Measurements from ENCODE around the gene CFAP58. TPM values are rescaled to one million over a fixed set of nuclear protein-coding genes. Genes with fewer than 3 reads are reported as not detected.

CFAP58 gene
- total RNA-seq, 1 experiment from 2014 or later, result 0.31 TPM

DNA sequence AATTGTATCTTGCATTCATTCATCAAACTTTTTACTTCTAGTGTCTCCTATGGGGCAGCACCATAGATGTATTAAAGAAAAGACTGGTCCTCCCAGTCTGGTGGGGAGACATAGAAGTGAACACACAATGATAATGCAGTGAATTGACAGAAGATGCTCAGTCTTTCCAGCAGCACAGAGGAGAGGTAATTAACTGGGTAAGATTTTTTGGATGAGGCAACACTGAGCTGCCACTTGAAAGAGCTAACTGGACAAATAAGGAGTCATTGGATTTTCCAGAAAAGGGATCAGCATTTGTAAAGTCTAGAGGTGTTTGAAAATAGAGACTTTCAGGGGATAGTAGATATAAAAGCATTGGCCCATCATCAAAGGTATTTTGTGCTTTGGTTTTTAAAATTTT, 8.1 kb upstream of the CFAP58 start:
- H3K4me1 ChIP-seq (replicated peaks; ENCODE audit: insufficient read depth), result peaks cover 20% of the 10 kb centered on the region
- H2AFZ ChIP-seq, result no peak overlapping the region
- intact Hi-C loops (cut with micrococcal nuclease; ENCODE audit: unreplicated experiment), result no loop called here
- ChIA-PET POLR2A (ENCODE audit: unreplicated experiment) (no interaction called here), CTCF (no interaction called here)
- no peak overlapping the region for H3K4me2 ChIP-seq
- no peaks in the 10 kb centered on the region for H3K36me3 ChIP-seq (ENCODE audit: low read depth)
- H3K9me2 ChIP-seq (ENCODE audit: insufficient read depth), result no peaks in the 10 kb centered on the region
- peaks cover 5% of the 10 kb centered on the region; the same call in 1 of the 2 replicates for H3F3A ChIP-seq (ENCODE audit: insufficient read depth, low read depth)
- H4K20me1 ChIP-seq (ENCODE audit: insufficient read depth), result no peaks in the 10 kb centered on the region
- TF ChIP-seq, protein P1, sequence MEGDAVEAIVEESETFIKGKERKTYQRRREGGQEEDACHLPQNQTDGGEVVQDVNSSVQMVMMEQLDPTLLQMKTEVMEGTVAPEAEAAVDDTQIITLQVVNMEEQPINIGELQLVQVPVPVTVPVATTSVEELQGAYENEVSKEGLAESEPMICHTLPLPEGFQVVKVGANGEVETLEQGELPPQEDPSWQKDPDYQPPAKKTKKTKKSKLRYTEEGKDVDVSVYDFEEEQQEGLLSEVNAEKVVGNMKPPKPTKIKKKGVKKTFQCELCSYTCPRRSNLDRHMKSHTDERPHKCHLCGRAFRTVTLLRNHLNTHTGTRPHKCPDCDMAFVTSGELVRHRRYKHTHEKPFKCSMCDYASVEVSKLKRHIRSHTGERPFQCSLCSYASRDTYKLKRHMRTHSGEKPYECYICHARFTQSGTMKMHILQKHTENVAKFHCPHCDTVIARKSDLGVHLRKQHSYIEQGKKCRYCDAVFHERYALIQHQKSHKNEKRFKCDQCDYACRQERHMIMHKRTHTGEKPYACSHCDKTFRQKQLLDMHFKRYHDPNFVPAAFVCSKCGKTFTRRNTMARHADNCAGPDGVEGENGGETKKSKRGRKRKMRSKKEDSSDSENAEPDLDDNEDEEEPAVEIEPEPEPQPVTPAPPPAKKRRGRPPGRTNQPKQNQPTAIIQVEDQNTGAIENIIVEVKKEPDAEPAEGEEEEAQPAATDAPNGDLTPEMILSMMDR (conservative IDR thresholded peaks at IDR 0.05), result no peak
- TF ChIP-seq EZH2 (IDR thresholded peaks at IDR 0.05; ENCODE audit: low read depth), result no peak
- H3K27me3 ChIP-seq (ENCODE audit: insufficient read depth, low read depth), result no peaks in the 10 kb centered on the region
- no peak overlapping the region for H3K4me3 ChIP-seq
- no peak overlapping the region for H3K27ac ChIP-seq
- BruUV-seq (replicated peaks), result no TSS peak
- DNase-seq, result no peak
- no peaks in the 10 kb centered on the region for H3K9me3 ChIP-seq (ENCODE audit: insufficient read depth, low read depth)
- no peaks in the 10 kb centered on the region for H3K79me2 ChIP-seq (ENCODE audit: low read depth)

DNA sequence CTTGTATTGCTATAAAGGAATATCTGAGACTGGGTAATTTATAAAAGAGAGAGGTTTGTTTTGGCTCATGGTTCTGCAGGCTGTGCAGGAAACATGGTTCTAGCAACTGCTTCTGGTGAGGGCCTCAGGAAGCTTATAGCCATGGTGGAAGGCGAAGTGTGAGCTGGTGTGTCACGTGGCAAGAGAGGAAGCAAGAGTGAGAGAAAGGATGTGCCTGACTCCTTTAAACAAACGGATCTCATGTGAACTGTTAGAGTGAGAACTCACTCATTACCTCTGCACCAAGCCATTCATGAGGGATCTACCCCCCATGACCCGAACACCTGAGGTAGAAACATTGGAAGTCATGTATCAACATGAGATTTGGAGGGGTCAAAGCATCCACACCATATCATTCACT, 7.7 kb upstream of the CFAP58 start:
- ChIA-PET CTCF (no interaction called here), POLR2A (ENCODE audit: unreplicated experiment) (no interaction called here)
- Histone ChIP-seq H3K27ac (no peak overlapping the region), H3F3A (ENCODE audit: insufficient read depth, low read depth) (peaks cover 6% of the 10 kb centered on the region; the same call in 1 of the 2 replicates), H3K4me3 (no peak overlapping the region), H3K4me2 (no peak overlapping the region), H4K20me1 (ENCODE audit: insufficient read depth) (no peaks in the 10 kb centered on the region), H3K27me3 (ENCODE audit: insufficient read depth, low read depth) (no peaks in the 10 kb centered on the region), H2AFZ (no peak overlapping the region), H3K4me1 (replicated peaks; ENCODE audit: insufficient read depth) (peaks cover 21% of the 10 kb centered on the region), H3K9me2 (ENCODE audit: insufficient read depth) (no peaks in the 10 kb centered on the region), H3K36me3 (ENCODE audit: low read depth) (no peaks in the 10 kb centered on the region), H3K79me2 (ENCODE audit: low read depth) (no peaks in the 10 kb centered on the region), H3K9me3 (ENCODE audit: insufficient read depth, low read depth) (no peaks in the 10 kb centered on the region)
- DNase-seq, result no peak
- BruUV-seq (replicated peaks), result no TSS peak
- TF ChIP-seq, protein P1 (conservative IDR thresholded peaks at IDR 0.05), result no peak
- TF ChIP-seq EZH2 (IDR thresholded peaks at IDR 0.05; ENCODE audit: low read depth), result no peak
- intact Hi-C loops (cut with micrococcal nuclease; ENCODE audit: unreplicated experiment), result no loop called here

DNA sequence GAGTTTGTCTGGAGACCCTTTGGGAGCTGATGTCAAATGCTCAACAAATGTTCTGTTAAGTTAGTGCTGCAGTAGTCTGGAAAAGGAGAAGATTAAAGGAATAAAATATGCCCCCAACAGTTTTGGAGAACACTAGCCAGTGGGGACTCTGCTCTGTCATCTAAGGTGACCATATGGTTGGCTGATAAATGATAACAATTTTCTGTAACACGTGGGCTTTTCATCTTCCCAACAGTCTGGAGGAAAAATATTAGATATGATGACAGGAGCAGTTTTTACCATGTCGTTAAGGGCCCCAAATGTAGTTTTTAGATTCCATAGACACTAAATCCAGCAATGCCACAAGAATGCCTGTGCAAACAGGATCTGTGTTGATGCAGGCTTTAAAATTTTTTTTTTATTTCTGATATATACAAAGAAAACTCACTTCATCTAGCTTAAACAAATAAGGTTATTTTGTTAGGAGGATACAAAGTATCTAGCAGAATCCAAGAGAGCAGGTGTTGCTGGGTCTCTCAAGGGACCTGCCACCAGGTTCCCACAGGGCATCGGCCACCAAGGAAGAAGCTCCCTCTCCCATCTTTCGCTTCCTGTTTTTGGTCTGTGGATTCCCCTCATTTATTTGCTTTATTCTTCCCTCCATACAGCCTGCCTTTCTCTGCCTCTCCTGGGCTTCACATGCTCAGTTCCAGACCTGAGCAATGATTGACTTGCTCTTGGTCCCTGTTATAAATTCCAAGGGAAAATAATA, 6.2 kb upstream of the CFAP58 start:
- Histone ChIP-seq H3K9me3 (ENCODE audit: insufficient read depth, low read depth) (no peaks in the 10 kb centered on the region), H3K27me3 (ENCODE audit: insufficient read depth, low read depth) (no peaks in the 10 kb centered on the region), H2AFZ (no peak overlapping the region), H3K36me3 (ENCODE audit: low read depth) (no peaks in the 10 kb centered on the region), H4K20me1 (ENCODE audit: insufficient read depth) (no peaks in the 10 kb centered on the region), H3K4me3 (no peak overlapping the region), H3K4me1 (replicated peaks; ENCODE audit: insufficient read depth) (peaks cover 30% of the 10 kb centered on the region), H3K9me2 (ENCODE audit: insufficient read depth) (no peaks in the 10 kb centered on the region), H3K79me2 (ENCODE audit: low read depth) (no peaks in the 10 kb centered on the region), H3F3A (ENCODE audit: insufficient read depth, low read depth) (peaks cover 9% of the 10 kb centered on the region; the same call in 1 of the 2 replicates), H3K4me2 (no peak overlapping the region), H3K27ac (no peak overlapping the region)
- CTCF ChIA-PET, result interaction anchor here (0.7 kb wide), 1 partner anchor 43 kb away, joined by 3 read pairs; no protein-coding TSS in a partner anchor
- BruUV-seq (replicated peaks), result no TSS peak
- intact Hi-C loops (cut with micrococcal nuclease; ENCODE audit: unreplicated experiment), result no loop called here
- no peak for DNase-seq
- TF ChIP-seq, protein P1 (conservative IDR thresholded peaks at IDR 0.05), result no peak
- no peak for TF ChIP-seq EZH2 (IDR thresholded peaks at IDR 0.05; ENCODE audit: low read depth)
- POLR2A ChIA-PET (ENCODE audit: unreplicated experiment), result interaction anchor here (0.6 kb wide), 1 partner anchor 40 kb away, joined by 3 read pairs; no protein-coding TSS in a partner anchor

Measured in PC-9 (cell line).